Liver (tissue), 9 donors: ENCODE results near the gene D2HGDH. TPM values are rescaled to one million over a fixed set of nuclear protein-coding genes. Genes with fewer than 3 reads are reported as not detected.

ENCODE experiments used
- DNase-seq: peaks from one replicate; pipeline ENCODE4 v3.0.0-alpha.2; 2017; ENCODE audit warnings: low spot score
- H3K27ac ChIP-seq, 2 donors: one replicate each; pipeline ENCODE4 v1.7.0; 2013; ENCODE audit warnings: inconsistent platforms in 2 of 2, low read length in 2 of 2, control low read depth in 1 of 2, low read depth in 1 of 2, mild to moderate bottlenecking in 1 of 2
- H3K27me3 ChIP-seq, 4 donors: one replicate each; pipeline versions ENCODE4 v1.6.1 to v1.7.0; 2013; ENCODE audit warnings: low read length in 3 of 4, inconsistent platforms in 1 of 4, mild to moderate bottlenecking in 1 of 4, moderate library complexity in 1 of 4; ENCODE audit not compliant: control insufficient read depth in 4 of 4, insufficient read depth in 4 of 4
- H3K36me3 ChIP-seq, 4 donors: one replicate each; pipeline versions ENCODE4 v1.6.1 to v1.7.0; 2013; ENCODE audit warnings: low read length in 3 of 4, mild to moderate bottlenecking in 3 of 4, low read depth in 1 of 4, moderate library complexity in 1 of 4; ENCODE audit not compliant: control insufficient read depth in 4 of 4, insufficient read depth in 3 of 4
- H3K4me1 ChIP-seq, 4 donors: one replicate each; pipeline versions ENCODE4 v1.6.1 to v1.7.0; 2013; ENCODE audit warnings: low read length in 3 of 4, mild to moderate bottlenecking in 3 of 4, moderate library complexity in 1 of 4; ENCODE audit not compliant: control insufficient read depth in 4 of 4, insufficient read depth in 4 of 4
- H3K4me3 ChIP-seq, 3 donors: one replicate each; pipeline versions ENCODE4 v1.6.1 to v1.7.0; 2013; ENCODE audit warnings: low read length in 3 of 3, control low read depth in 1 of 3, low read depth in 1 of 3, mild to moderate bottlenecking in 1 of 3
- H3K9ac ChIP-seq, 2 donors: one replicate each; pipeline ENCODE4 v1.7.0; 2013; ENCODE audit warnings: low read length in 2 of 2, mild to moderate bottlenecking in 2 of 2, moderate library complexity in 2 of 2, control low read depth in 1 of 2, low read depth in 1 of 2
- H3K9me3 ChIP-seq, 4 donors: one replicate each; pipeline versions ENCODE4 v1.6.1 to v1.7.0; 2013; ENCODE audit warnings: low read length in 3 of 4; ENCODE audit not compliant: control insufficient read depth in 4 of 4
- ATF3 ChIP-seq: IDR thresholded peaks from 2 replicates; pipeline ENCODE4 v1.6.1; 2016; ENCODE audit warnings: antibody characterized with exemption
- CTCF ChIP-seq: fragments of 150-350 bp; IDR thresholded peaks from 2 replicates; pipeline ENCODE4 v1.5.1; 2017; ENCODE audit warnings: improper control_type of control experiment, low read depth, low read length; ENCODE audit not compliant: missing input control
- EGR1 ChIP-seq, 2 donors: IDR thresholded peaks; 2 replicates each; pipeline ENCODE4 v1.6.1; 2016 to 2018; ENCODE audit warnings: antibody characterized with exemption in 2 of 2, low read depth in 2 of 2
- FOXA1 ChIP-seq: IDR thresholded peaks from 2 replicates; pipeline ENCODE4 v1.6.1; 2016; ENCODE audit warnings: antibody characterized with exemption
- FOXA2 ChIP-seq: IDR thresholded peaks from 2 replicates; pipeline ENCODE4 v1.6.1; 2016; ENCODE audit warnings: antibody characterized with exemption
- GABPA ChIP-seq, 2 donors: IDR thresholded peaks in 1 of 2; conservative IDR thresholded peaks in 1 of 2; 2 replicates each; pipeline ENCODE4 v1.6.1; 2016; ENCODE audit warnings: antibody characterized with exemption in 2 of 2, mild to moderate bottlenecking in 1 of 2, moderate library complexity in 1 of 2
- HNF4A ChIP-seq, 2 donors: conservative IDR thresholded peaks; 2 replicates each; pipeline ENCODE4 v1.6.1; 2016; ENCODE audit warnings: antibody characterized with exemption in 2 of 2, mild to moderate bottlenecking in 2 of 2
- JUND ChIP-seq, 2 donors: IDR thresholded peaks; 2 replicates each; pipeline ENCODE4 v1.6.1; 2016; ENCODE audit warnings: antibody characterized with exemption in 2 of 2
- MAX ChIP-seq: IDR thresholded peaks from 2 replicates; pipeline ENCODE4 v1.6.1; 2016; ENCODE audit warnings: antibody characterized with exemption
- NR2F2 ChIP-seq: IDR thresholded peaks from 2 replicates; pipeline ENCODE4 v1.6.1; 2016; ENCODE audit warnings: antibody characterized with exemption
- RAD21 ChIP-seq, 2 donors: IDR thresholded peaks; 2 replicates each; pipeline ENCODE4 v1.6.1; 2016; ENCODE audit warnings: antibody characterized with exemption in 2 of 2, mild to moderate bottlenecking in 2 of 2
- REST ChIP-seq: IDR thresholded peaks from 2 replicates; pipeline ENCODE4 v1.6.1; 2016; ENCODE audit warnings: antibody characterized with exemption, mild to moderate bottlenecking
- RXRA ChIP-seq, 2 donors: IDR thresholded peaks; 2 replicates each; pipeline ENCODE4 v1.6.1; 2017 to 2018; ENCODE audit warnings: antibody characterized with exemption in 2 of 2, mild to moderate bottlenecking in 1 of 2
- SP1 ChIP-seq: IDR thresholded peaks from 2 replicates; pipeline ENCODE4 v1.6.1; 2018; ENCODE audit warnings: antibody characterized with exemption, mild to moderate bottlenecking
- TAF1 ChIP-seq: conservative IDR thresholded peaks from 2 replicates; pipeline ENCODE4 v1.6.1; 2016; ENCODE audit warnings: antibody characterized with exemption, mild to moderate bottlenecking
- YY1 ChIP-seq: IDR thresholded peaks from 2 replicates; pipeline ENCODE4 v1.6.1; 2016; ENCODE audit warnings: antibody characterized with exemption, mild to moderate bottlenecking
- ZBTB33 ChIP-seq: IDR thresholded peaks from 2 replicates; pipeline ENCODE4 v1.6.1; 2016; ENCODE audit warnings: antibody characterized with exemption
- WGBS: extraction: QIAGEN DNeasy Blood & Tissue Kit; methylation state at CpG from one replicate; pipeline ENCODE4 v1.1.7; 2013; 5-methylcytosine and 5-hydroxymethylcytosine counted together
- polyA plus RNA-seq, 2 donors: library from polyadenylated mRNA; stranded (reverse) in 1 of 2; unstranded in 1 of 2; fragments of 200-250 nt in 1 of 2; fragments of >200 nt in 1 of 2; fragmentation: Nextera tagmentation in 1 of 2; extraction: Ambion mirVana in 1 of 2; gene quantifications; one replicate each; pipeline versions ENCODE4 v1.2.1 to v1.2.3, GENCODE V29; 2013 to 2015
- total RNA-seq, 2 donors: library from RNA; depleted of rRNA; stranded (reverse); fragments of >200 nt; gene quantifications; one replicate each; pipeline ENCODE4 v1.2.3, GENCODE V29; 2014
- donor health status: healthy.
- donor health status: healthy.
- donor health status: healthy.
- donor health status: healthy.
- donor health status: healthy.

Gene D2HGDH
- total and polyA plus RNA-seq, 4 donors, result 6.4 to 25.0 (median 13.5) TPM

- H3K4me1 ChIP-seq, result peaks cover 19 to 56% (median 38%) of the 10 kb centered on the region in 4 donors
- H3K27ac ChIP-seq, result no peak overlapping the region
- peak; percentile 37 for DNase-seq
- no peak overlapping the region for H3K9ac ChIP-seq
- H3K4me3 ChIP-seq, result no peak overlapping the region
- TF ChIP-seq ZBTB33 (no peak), MAX (no peak), EGR1 (IDR thresholded peaks at IDR 0.05; ENCODE audit: low read depth in 2 of 2) (no peak), FOXA2 (no peak), FOXA1 (no peak), REST (no peak), JUND (IDR thresholded peaks at IDR 0.05) (no peak), HNF4A (conservative IDR thresholded peaks at IDR 0.05) (no peak), NR2F2 (no peak), SP1 (no peak), CTCF (no peak), RXRA (IDR thresholded peaks at IDR 0.05) (no peak), GABPA (IDR thresholded peaks at IDR 0.05 in 1 of 2, conservative IDR thresholded peaks at IDR 0.05 in 1 of 2) (no peak), RAD21 (IDR thresholded peaks at IDR 0.05) (no peak), TAF1 (no peak), YY1 (no peak), ATF3 (no peak)
- 79% methylated on average over 40 of the region's 40 CpGs for WGBS
- H3K27me3 ChIP-seq, result no peaks in the 10 kb centered on the region
- H3K36me3 ChIP-seq, result no peaks in the 10 kb centered on the region
- H3K9me3 ChIP-seq, result no peaks in the 10 kb centered on the region
Observed at GRCh38 chr2:241774419-241775222, 40.2 kb downstream of the D2HGDH start.
